ENCODE data around the gene MAP2K7.

The MAP2K7 gene

DNA sequence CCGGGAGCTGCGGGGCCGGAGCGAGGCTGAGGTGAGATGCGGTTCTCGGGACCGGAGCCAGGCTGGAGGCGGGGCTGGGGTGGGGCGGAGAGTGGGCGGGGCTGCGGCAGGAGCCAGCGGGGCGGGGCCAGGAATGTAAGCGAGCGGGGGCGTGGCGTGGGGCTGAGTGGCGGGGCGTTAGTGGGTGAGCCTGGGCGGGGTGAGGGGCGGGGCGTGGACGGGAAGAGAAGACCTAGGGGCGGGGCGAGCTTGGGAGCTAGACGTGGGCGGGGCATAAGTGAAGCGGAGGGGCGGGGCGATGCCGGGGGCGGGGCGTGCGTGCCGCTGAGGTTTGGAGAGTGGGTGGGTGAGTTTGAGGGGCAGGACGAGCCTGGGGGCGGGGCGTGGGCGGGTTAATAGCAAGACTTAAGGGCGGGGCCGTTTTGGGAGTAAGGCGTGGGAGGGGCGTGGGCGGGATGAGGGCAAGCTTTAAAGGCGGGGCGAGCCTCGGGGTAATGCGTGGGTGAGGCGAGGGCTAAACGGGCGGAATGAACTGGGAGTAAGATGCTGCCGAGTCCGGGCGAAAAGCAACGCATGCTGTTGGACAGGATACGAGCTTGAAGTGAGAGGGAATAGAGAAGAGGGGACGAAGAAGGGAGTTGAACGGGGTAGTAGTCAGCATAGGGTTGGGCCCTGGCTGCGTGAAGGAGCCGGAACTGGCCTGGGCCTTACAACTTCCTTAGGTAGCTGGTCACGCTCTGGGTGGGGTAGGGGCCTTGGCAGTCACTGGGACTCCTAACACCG lies 17.0 kb downstream of the MAP2K7 start:
- DNase-seq, result peak; percentile 99

DNA sequence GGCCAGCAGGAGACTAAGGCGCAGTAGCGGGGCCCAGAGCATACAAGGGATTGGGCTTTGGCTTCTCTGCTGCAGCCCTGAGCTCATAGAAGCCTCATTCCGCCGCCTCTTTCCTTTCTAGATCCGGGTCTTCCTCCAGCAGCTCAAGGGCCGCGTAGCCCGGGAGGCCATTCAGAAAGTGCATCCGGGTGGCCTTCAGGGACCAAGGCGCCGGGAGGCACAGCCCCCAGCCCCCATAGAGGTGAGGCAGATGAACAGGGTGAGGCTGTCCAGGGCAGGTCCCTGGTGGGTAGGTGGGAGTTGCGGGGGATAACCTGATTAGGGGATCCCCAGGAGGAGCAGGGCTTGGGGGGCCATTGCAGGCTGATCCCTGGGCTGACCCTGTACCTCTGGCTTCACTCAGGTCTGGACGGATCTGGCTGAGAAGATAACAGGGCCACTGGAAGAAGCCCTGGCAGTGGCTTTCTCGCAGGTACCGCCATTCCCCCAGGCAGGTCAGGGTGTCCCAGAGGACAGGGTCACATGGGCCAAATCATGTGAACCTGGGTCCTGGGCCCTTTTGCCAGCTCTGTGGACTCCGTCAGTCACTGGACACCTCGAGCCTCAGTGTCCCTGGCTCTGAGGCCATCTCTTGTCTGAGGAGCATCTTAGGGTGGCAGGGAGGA lies 17.8 kb downstream of the MAP2K7 start:
- DNase-seq, result peak; percentile 74

DNA sequence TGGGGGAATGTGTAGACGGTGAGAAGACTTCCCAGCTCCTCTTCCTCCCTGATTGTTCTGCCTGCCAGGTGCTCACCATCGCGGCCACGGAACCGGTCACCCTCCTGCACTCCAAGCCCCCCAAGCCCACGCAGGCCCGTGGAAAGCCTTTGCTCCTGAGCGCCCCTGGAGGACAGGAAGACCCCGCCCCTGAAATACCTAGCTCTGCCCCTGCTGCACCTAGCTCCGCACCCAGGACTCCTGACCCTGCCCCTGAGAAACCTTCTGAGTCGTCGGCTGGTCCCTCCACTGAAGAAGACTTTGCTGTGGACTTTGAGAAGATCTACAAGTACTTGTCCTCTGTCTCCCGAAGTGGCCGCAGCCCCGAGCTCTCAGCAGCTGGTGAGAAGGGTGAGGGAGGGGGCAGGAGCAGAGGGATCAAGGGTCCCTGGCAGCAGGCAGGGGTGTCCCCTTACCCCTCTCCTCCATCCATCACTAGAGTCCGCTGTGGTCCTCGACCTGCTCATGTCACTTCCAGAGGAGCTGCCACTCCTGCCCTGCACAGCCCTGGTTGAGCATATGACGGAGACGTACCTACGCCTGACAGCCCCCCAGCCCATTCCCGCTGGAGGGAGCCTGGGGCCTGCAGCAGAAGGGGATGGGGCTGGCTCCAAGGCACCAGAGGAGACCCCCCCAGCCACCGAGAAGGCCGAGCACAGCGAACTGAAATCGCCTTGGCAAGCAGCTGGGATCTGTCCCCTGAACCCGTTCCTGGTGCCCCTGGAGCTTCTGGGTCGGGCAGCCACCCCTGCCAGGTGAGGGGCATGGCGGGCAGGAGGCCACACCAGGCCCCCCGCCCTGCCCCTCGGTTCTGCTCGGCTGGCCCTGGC lies 18.5 kb downstream of the MAP2K7 start:
- DNase-seq, result no peak

DNA sequence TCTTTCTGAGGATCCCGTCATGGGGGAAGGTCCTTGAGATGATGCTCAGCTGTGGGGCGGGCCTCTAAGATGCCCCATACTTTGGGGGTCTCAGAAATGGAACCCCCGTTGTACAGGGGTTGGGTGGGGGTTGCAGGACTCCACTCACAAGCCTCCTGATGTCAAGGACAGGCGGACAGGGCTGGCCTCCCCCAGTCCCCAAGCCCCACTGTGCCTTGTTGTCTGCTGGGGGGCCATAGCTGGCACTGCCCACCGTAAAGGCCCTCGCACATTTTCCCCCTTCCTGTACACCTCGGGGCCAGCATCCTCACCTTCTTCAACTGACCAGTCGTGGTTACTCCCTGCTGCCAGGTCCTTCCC lies 19.1 kb downstream of the MAP2K7 start:
- DNase-seq, result no peak

DNA sequence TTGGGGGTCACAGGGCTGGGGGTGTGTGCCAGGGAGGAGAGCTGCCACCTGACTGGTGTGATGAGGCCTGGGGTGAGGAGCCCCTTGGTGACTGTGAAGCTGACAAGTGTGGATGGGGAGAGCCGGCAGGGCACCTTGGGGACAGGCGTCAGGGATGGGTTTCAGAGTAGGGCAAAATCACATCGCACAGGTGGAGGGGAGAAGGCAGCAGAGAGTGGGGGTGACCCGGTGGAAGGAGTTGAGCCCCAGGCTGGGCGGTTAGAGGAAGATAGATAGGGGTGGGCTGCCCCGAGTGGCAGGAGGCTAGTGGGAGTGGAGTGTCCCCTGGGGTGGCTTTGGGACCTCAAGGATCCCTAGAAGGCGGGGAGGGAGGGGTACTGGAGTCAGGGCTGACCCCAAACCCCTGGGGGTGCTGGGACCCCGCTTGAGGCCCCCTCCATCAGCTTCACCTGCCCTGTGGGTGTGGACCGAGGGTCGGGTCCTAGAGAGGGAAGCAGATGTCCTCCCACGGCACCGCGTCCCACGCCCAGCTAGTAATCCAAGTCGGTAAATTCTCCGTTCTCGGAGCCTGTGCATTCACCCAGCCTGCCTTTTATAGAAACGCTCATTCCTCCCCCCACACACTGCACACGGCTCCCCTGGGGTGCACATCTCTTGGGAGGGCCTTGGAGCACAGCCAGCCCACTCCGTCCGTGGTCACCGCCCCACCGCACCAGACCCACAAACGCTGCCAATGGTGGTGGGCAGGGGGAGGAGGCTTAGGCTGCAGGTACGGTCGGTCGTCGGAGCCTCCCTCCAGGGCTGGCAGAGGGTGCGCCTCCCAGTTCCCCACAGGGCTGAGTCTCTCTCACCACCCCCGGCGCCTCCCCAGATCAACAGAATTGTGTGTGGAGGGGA lies 19.9 kb downstream of the MAP2K7 start:
- no peak for DNase-seq

DNA sequence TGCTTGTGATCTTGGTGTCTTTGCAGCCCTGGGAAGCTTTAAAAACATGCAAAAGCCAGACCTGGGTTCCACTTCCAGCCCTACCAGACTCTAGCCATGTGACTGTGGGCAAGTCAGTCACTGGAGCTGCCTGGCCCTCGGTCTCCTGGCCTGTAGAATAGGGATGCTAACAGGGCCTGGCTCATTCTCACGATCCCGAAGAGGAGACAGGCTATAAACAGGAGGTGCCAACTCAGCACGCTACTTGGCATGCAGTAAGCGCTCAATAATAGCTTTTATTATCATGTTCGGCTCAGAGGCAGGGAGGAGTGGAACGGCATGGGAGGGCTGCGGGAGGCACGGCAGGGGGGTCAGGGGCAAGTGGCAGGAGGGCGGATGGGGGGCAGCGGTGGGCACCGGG lies 20.6 kb downstream of the MAP2K7 start:
- no peak for DNase-seq

DNA sequence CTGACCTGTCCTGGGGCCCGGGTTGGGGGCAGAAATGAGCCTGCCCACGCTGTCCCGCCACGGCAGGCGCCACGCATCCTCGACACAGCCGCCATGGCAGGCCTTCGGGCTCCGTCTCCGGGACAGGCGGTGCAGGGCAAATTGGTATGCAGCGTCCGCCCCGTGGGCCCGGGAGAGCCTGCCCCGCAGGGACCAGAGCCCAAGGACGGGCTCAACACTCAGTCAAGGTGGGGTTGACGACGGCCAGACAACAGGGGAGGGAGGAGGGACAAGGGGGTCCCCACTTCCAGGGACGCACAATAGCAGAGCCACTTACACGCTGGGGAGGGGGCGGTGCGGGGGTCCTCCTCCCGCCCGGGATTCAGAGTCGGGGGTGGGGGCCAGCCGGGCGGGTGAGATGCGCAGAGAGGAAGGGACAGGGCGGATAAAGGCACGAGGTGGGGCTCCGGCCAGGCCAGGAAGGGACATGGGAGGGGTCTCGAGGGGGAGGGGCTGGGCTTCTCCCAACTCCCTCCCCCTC lies 21.0 kb downstream of the MAP2K7 start:
- DNase-seq, result no peak

DNA sequence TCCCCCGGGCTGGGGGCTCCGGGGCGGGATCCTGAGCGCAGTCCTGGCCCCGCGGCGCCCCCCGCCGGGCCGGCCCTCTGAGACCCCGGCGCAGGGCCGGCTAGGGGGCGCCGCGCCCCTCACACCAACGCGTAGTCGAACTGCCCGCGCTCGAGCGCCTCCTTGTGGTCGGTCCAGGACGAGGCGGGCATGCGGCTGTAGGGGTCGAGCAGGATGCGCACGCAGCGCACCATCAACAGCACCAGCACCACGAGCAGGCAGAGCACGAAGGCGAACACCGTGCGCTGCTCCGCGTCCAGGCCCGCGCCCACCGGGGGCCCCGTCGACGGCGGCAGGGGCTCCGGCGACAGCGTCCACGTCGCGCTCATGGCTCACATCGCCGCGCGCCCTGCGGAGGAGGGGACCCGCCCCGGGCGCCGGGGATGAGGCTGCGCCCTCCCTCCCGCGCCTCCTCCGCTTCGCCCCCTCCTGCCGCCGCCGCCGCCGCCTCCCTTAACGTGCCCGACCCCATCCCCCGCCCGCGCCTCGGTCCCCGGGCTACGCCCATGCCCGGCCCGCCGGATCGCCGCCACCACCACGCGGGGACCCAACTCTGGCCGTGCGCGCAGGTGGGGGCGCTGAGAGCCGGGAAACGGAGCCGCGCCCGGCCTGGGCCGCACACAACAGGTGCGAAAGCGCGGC lies 21.6 kb downstream of the MAP2K7 start:
- DNase-seq, result peak; percentile 82

DNA sequence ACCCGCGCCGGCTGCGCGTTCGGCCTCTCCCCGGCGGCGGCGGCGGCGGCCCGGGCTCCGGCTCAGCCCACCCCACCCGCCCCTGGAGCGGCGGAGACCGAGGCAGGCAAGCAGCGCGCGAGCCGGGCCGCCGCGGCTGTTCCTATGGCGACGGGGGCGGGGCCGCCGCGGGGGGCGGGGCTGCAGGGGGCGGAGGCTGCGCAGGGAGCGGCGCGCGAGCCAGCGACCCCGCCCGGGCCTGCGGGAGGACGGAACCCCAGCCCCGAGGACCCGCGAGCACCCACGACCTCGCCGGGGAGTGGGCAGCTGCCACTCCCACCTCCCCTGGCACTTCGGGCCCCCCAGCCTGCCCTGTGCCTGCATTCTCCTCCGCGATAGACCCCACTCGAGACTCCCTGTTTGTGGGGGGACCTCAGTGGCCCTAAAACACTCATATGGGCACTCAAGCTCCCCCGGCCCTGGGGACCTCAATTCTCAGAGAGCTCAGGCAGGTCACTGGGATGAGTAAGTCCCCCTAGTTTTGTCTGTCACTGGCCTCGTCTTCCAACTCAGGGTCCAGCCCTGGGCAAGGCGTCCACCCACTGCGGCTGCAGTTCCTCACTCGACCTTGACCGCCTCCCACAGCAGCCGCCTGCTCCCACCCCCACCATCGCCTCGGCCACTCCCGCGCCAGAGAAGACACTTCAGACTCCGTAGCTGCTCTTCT lies 22.5 kb downstream of the MAP2K7 start, which contains the start of gene CTXN1:
Gene CTXN1, minus strand, starts transcription at position 115 of the 706 bp plus-strand sequence. CDS start 597 bp downstream, outside the sequence.
- peak; percentile 79 for DNase-seq

DNA sequence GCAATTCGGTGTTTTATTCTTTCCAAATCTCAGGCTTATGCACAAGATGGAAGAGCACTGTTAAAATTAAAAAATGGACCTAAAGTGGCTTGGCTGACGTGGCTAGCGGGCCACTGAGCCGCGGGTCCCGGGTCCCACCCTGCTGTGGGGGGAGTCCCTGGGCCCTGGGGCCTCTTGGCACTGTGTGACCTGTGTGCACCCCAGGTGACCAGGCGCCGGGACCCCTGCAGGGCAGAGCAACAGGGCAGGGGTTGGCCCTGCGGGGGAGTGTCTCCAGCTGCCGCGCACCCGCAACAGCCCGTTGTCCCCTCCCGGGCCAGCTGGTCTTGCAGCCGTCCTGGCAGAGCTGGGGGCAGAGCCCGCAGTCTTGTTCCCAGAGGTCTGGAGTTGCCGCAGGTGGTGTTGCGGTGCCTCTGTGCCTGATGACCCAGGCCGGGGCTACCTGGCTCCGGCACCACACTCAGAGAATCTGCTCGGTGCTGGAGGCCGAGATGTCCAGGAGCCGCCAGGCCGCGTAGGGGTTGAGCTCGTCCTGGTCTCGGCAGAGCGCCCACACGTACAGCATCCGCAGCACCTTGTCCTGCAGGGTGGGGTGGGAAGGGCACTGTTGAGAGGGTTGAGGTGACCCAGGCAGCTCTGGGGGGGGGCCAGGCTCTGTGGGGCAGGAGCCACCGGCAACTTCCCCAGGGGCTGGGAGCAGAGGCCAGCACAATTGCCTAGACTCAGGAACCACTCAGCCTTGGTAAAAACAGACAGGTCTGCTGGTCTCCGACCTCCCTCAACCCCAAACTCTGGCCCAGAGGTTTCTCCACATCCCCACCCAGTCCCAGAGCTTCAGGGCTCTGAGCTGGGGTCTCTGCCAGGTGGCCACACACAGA lies 23.3 kb downstream of the MAP2K7 start:
- peak; percentile 59 for DNase-seq

DNA sequence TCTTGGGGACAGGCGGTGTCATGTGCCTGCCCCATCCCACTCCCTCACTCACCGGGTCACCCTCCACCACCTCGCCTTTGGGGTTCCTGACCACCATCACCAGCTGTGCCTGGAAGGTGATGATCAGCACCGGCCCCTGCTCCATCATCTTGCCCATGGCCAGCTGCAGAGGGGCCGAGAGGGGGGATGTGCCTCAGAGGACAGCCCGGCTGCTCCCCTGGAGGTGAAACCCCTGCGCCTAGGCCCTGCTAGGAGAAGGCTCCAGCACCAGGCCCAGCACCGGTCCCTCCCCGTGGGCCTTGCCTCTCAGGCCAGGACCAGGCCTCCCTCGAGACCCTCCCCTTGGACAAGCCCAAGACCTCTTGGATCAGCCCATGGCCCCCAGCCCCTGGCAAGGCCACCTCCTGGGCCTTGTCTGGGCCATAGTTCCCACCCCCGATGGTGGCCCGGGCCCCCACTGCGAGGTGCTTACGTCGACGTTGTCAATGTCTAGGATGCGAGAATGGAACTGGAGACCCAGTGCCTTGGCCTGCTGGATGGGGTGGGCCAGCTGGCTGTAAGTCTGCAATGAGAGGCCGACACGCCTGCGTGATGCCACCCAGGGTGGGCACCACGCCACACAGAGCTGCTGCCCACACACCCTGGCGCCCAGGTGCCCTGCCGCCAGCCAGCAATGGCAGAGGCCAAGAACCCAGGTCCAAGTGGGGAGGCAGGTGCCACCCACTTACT lies 24.1 kb downstream of the MAP2K7 start:
- DNase-seq, result no peak

DNA sequence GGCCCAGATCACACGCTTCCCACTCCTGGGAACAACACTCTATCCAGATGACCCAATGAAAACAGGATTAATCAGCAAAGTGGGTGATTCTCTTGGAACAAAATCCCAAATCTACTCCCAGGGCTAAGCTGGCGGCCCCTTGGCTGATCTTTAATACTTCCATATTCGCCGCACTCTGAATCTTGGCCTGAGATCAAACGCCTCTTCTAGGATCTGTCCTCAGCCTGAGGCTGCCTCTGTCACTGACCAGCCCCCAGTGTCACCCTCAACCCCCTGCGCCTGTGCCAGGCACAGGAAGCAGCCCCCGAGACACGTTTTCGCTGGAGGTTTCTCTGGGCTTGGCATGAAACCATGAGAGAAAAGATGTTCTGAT lies 24.6 kb downstream of the MAP2K7 start:
- no peak for DNase-seq

DNA sequence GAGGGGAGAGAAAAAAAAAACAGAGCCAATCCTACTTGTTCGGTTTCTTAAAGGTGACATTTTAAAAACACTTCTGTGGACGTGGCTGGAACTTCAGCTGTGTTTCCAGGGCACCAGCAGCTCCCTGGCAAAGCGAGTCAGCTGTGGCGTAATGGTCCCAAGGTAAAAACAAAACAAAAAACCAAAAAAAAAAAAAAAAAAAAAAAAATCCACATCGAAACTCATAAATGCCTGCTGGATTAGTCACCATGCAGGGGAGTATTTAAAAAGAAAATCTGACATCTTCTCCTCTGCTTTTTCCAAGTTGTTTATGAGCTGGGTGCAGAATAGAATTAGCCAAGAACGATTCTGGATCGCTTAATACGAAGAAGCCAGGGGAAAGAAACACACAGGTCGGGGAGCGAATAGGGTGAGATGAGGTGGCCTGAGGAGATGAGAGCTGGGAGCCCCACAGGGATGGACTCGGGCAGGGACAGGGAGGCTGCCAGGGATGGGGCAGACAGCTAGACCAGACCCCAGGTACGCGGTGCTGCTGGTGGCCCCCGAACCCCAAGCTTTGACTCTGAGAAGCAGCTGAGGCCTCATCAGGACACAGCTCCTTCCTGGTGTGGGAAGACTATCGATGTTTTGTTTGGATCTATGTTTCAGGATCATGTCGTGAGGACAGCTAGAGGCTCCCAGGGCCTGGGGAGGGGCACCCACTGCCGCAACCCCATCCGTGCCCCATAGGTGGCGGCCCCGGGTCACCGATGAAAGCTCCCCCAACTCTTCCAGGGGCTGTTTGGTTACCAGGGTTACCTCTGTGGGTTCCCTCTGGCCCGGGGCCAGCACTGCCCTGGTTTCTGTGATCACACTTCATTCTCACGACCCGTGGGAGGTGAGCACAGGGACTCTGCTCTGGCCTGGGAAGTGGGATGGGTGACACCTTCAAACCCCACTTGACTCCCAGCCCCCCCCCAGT lies 25.3 kb downstream of the MAP2K7 start:
- DNase-seq, result peak; percentile 74

DNA sequence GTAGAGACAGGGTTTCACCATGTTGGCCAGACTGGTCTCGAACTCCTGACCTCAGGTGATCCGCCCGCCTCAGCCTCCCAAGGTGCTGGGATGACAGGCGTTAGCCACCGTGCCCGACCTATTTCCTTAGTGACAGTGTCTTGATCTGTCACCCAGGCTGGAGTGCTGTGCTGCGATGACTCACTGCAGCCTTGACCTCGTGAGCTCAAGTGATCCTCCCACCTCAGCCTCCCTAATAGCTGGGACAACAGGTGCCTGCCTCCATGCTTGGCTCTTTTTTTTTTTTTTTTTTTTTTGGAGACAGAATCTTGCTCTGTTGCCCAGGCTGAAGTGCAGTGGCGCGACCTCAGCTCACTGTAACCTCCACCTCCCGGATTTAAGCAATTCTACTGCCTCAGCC lies 26.4 kb downstream of the MAP2K7 start:
- DNase-seq, result peak; percentile 50

DNA sequence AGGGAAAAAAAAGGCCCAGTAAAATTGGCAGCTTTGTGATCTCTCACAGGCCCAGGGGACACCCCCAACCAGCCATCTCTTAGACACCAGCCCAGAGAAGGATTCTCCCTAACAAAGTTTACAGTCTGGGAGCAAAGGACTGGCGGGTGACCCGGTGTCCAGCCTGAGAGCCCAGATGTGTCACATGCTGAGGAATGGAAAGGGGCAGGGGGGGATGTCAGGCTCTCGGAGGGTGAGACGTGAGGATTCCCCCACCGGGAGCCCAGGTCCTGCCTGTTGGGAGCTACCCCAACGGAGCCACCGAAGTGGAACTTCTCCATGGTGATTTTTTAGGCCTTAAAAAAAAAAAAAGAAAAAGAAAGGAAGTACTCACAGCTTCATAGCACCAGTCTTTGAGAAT lies 27.1 kb downstream of the MAP2K7 start:
- no peak for DNase-seq

DNA sequence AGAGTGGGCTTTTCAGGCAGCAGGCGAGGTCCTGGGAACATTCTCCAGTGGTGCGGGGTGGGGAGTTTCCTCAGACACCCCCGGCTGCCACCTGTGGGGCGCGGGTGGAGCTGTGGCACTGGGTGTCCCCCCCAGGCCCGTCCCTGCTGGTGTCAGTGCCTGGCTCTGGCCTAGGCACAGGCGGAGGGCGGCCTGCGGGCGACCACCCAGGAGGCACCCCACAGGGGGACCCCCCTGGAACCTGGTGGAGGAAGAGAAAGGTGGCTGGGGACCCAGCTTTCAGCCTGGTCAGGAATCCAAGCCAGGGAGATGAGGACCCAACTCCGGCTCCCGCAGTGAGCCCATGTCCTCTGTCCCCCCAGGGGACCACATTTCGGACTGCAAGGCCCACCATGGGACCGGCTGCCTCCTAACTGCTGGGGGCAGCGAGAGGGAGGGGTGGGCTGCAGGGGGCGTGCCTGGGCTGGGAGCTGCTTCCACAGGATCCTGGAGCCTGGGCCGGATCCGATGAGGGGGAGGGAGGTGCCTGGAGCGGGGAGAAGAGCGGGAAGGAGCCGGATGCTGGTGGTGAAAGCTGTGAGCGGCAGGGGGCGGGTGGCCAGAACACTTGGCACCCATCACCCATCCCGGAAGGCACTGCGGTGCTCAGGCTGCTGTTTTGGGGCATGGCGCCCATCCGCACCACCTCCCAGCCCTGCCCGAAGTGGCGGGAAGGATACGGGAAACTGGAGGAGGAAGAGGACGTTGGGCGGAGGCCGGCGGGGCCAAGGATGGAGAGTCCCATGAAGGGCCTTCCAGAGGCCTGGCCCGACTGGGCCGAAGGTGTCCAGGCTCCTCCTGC lies 27.8 kb downstream of the MAP2K7 start:
- DNase-seq, result no peak
